HepG2 (cell line): ENCODE data around the gene SLC1A3. TPM values are rescaled to one million over a fixed set of nuclear protein-coding genes. Genes with fewer than 3 reads are reported as not detected.

Experiments
- EP300 ChIP-seq, 3 experiments: sonication (generic) in 1 of 3; formaldehyde crosslinking in 1 of 3; IDR thresholded peaks; 2 replicates each; pipeline versions ENCODE4 v1.5.1 to v1.6.1; 2011 to 2020; ENCODE audit warnings: low read depth in 2 of 3, low read length in 2 of 3, borderline replicate concordance in 1 of 3, improper control_type of control experiment in 1 of 3, mild to moderate bottlenecking in 1 of 3, missing genetic modification reagents in 1 of 3, moderate library complexity in 1 of 3
- GMEB1 ChIP-seq: sonication (generic); formaldehyde crosslinking; IDR thresholded peaks from 2 replicates; pipeline ENCODE4 v1.5.1; 2020; ENCODE audit warnings: missing genetic modification reagents, mild to moderate bottlenecking, borderline replicate concordance
- HINFP ChIP-seq: sonication (generic); formaldehyde crosslinking; IDR thresholded peaks from 2 replicates; pipeline ENCODE4 v1.4.0; 2020; ENCODE audit warnings: low read depth, mild to moderate bottlenecking, missing genetic modification reagents
- ISL2 ChIP-seq: sonication (generic); formaldehyde crosslinking; IDR thresholded peaks from 2 replicates; pipeline ENCODE4 v1.5.0; 2020; ENCODE audit warnings: missing genetic modification reagents
- KDM2A ChIP-seq: sonication (generic); formaldehyde crosslinking; IDR thresholded peaks from 2 replicates; pipeline ENCODE4 v1.4.0; 2020; ENCODE audit warnings: low read depth, missing genetic modification reagents, borderline replicate concordance
- MIXL1 ChIP-seq: IDR thresholded peaks from 2 replicates; pipeline ENCODE4 v1.6.1; 2016
- NFE2 ChIP-seq: sonication (generic); formaldehyde crosslinking; IDR thresholded peaks from 2 replicates; pipeline ENCODE4 v1.4.0; 2020; ENCODE audit warnings: missing genetic modification reagents
- PATZ1 ChIP-seq: sonication (generic); formaldehyde crosslinking; IDR thresholded peaks from 2 replicates; pipeline ENCODE4 v1.4.0; 2020; ENCODE audit warnings: missing genetic modification reagents
- PTBP1 ChIP-seq: fragments of 200-400 bp; formaldehyde crosslinking; IDR thresholded peaks from 2 replicates; pipeline ENCODE4 v1.6.1; 2018; ENCODE audit warnings: low read length, low read depth; ENCODE audit not compliant: poor library complexity, severe bottlenecking
- TAF15 ChIP-seq: fragments of 200-400 bp; formaldehyde crosslinking; IDR thresholded peaks from one replicate; pipeline ENCODE4 v1.6.1; 2018; ENCODE audit warnings: mild to moderate bottlenecking, low read depth, low read length; ENCODE audit not compliant: poor library complexity, severe bottlenecking
- YEATS2 ChIP-seq: sonication (generic); formaldehyde crosslinking; IDR thresholded peaks from 2 replicates; pipeline ENCODE4 v1.4.0; 2020; ENCODE audit warnings: missing genetic modification reagents, borderline replicate concordance
- ZBTB2 ChIP-seq: sonication (generic); formaldehyde crosslinking; IDR thresholded peaks from 2 replicates; pipeline ENCODE4 v1.8.0; 2022; ENCODE audit warnings: low read depth, missing genetic modification reagents
- ZNF644 ChIP-seq: IDR thresholded peaks from 2 replicates; pipeline ENCODE4 v1.6.1; 2016; ENCODE audit warnings: low read depth
- ZNF687 ChIP-seq: sonication (generic); formaldehyde crosslinking; IDR thresholded peaks from 2 replicates; pipeline ENCODE4 v1.5.1; 2020; ENCODE audit warnings: mild to moderate bottlenecking, missing genetic modification reagents, moderate library complexity
- ZNF766 ChIP-seq: sonication (generic); formaldehyde crosslinking; IDR thresholded peaks from 2 replicates; pipeline ENCODE4 v1.5.0; 2020; ENCODE audit warnings: missing genetic modification reagents, borderline replicate concordance
- polyA plus RNA-seq, 8 experiments: library from polyadenylated mRNA; depleted of rRNA in 3 of 8; stranded (reverse) in 7 of 8; unstranded in 1 of 8; fragments of >200 nt; fragmentation: Illumina TruSeq in 4 of 8; extraction: Trizol in 4 of 8; gene quantifications; 2 replicates each; pipeline versions ENCODE4 v1.2.1 to v1.2.3, GENCODE V29; 2011 to 2016; ENCODE audit warnings: low read depth in 4 of 8, missing spikeins in 1 of 8, mixed read lengths in 1 of 8; ENCODE audit not compliant: insufficient read depth in 1 of 8
- total RNA-seq, 5 experiments: library from RNA; depleted of rRNA; stranded (reverse); fragments of >200 nt; fragmentation: Illumina TruSeq; extraction: Trizol; gene quantifications; 2 replicates each; pipeline ENCODE4 v1.2.3, GENCODE V29; 2016; ENCODE audit warnings: low read depth in 1 of 5

Gene SLC1A3
- total and polyA plus RNA-seq, 2 of the 13 experiments (the other 11 are each of a cell fraction or from before 2014, with no cell fraction given) = 0.09 TPM; not detected in 1

- TF ChIP-seq KDM2A (CRISPR knock-in tag) (peak; percentile 80), NFE2 (CRISPR knock-in tag) (no peak), PATZ1 (peak; percentile 16; the same call in 1 of the 2 replicates), YEATS2 (CRISPR knock-in tag) (peak; percentile 18; the same call in 1 of the 2 replicates), ZNF687 (CRISPR knock-in tag) (peak; percentile 82), ISL2 (CRISPR knock-in tag) (0 out of 2 replicates have a peak, but pooled peaks have one; percentile 36), GMEB1 (CRISPR knock-in tag) (peak; percentile 43; the same call in 1 of the 2 replicates), ZNF766 (CRISPR knock-in tag) (0 out of 2 replicates have a peak, but pooled peaks have one; percentile 46), MIXL1 (0 out of 2 replicates have a peak, but pooled peaks have one; percentile 24), PTBP1 (no peak), EP300 (IDR thresholded peaks at IDR 0.05; ENCODE audit: low read depth in 2 of 2, low read length in 2 of 2) (no peak), EP300 (CRISPR knock-in tag; IDR thresholded peaks at IDR 0.05; ENCODE audit: borderline replicate concordance) (no peak), ZBTB2 (no peak), HINFP (CRISPR knock-in tag) (no peak), ZNF644 (0 out of 2 replicates have a peak, but pooled peaks have one; percentile 19), TAF15 (peak; percentile 51)
Observed at GRCh38 chr5:36690041-36690961, 83.9 kb downstream of the SLC1A3 start (continued).
